Measurements from ENCODE around the gene PRLR. TPM values are rescaled to one million over a fixed set of nuclear protein-coding genes. Genes with fewer than 3 reads are reported as not detected.

PRLR gene
- not detected in 2 replicates for total RNA-seq

GRCh38 chr5:35230038-35230611 lies at the start of gene PRLR:
PRLR (minus strand) TSS chr5:35230487; CDS start chr5:35089620, 140,867 bp downstream.
- Mint-ChIP-seq H3K9me3 (no peaks in the 10 kb centered on the region), H3K36me3 (ENCODE audit: low read depth) (no peaks in the 10 kb centered on the region)
- intact Hi-C loops (cut with micrococcal nuclease): no loop called here

GRCh38 chr5:35274839-35275509 lies 44.7 kb upstream of the PRLR start:
- no peaks in the 10 kb centered on the region for H3K9me3 Mint-ChIP-seq
- no peaks in the 10 kb centered on the region for H3K4me1 Mint-ChIP-seq (ENCODE audit: low read depth)
- H3K27me3 Mint-ChIP-seq (ENCODE audit: insufficient read depth): no peaks in the 10 kb centered on the region
- H3K36me3 Mint-ChIP-seq (ENCODE audit: low read depth): no peaks in the 10 kb centered on the region
- DNase-seq (ENCODE audit: low spot score): no peak
- no peak overlapping the region for H3K27ac Mint-ChIP-seq
- no peak overlapping the region for H3K4me3 Mint-ChIP-seq
- intact Hi-C loops (cut with micrococcal nuclease): no loop called here

More at GRCh38 chr5:35230038-35230611, at the start of gene PRLR:
- Mint-ChIP-seq H3K27me3 (ENCODE audit: insufficient read depth) (peaks cover 38% of the 10 kb centered on the region), H3K4me1 (ENCODE audit: low read depth) (peaks cover 5% of the 10 kb centered on the region), H3K27ac (no peak within 1 kb of the TSS), H3K4me3 (peak within 1 kb of the TSS; percentile 49)
- no peak for DNase-seq (ENCODE audit: low spot score)

GRCh38 chr5:35269006-35269405 lies 38.7 kb upstream of the PRLR start:
- Mint-ChIP-seq H3K4me3 (no peak overlapping the region), H3K27me3 (ENCODE audit: insufficient read depth) (no peaks in the 10 kb centered on the region), H3K36me3 (ENCODE audit: low read depth) (no peaks in the 10 kb centered on the region), H3K4me1 (ENCODE audit: low read depth) (no peaks in the 10 kb centered on the region), H3K27ac (no peak overlapping the region), H3K9me3 (no peaks in the 10 kb centered on the region)
- DNase-seq (ENCODE audit: low spot score): no peak
- intact Hi-C loops (cut with micrococcal nuclease): no loop called here

- Mint-ChIP-seq H3K4me3 (no peak overlapping the region), H3K27me3 (ENCODE audit: insufficient read depth) (no peaks in the 10 kb centered on the region), H3K36me3 (ENCODE audit: low read depth) (no peaks in the 10 kb centered on the region), H3K4me1 (ENCODE audit: low read depth) (no peaks in the 10 kb centered on the region), H3K9me3 (no peaks in the 10 kb centered on the region), H3K27ac (no peak overlapping the region)
- DNase-seq (ENCODE audit: low spot score): no peak
- intact Hi-C loops (cut with micrococcal nuclease): no loop called here
Measured at GRCh38 chr5:35266276-35266675, 36.0 kb upstream of the PRLR start.

- DNase-seq (ENCODE audit: low spot score): no peak
- H3K9me3 Mint-ChIP-seq: no peaks in the 10 kb centered on the region
- intact Hi-C loops (cut with micrococcal nuclease): no loop called here
- no peaks in the 10 kb centered on the region for H3K36me3 Mint-ChIP-seq (ENCODE audit: low read depth)
- H3K4me1 Mint-ChIP-seq (ENCODE audit: low read depth): no peaks in the 10 kb centered on the region
- H3K27me3 Mint-ChIP-seq (ENCODE audit: insufficient read depth): no peaks in the 10 kb centered on the region
- no peak overlapping the region for H3K27ac Mint-ChIP-seq
- H3K4me3 Mint-ChIP-seq: no peak overlapping the region
Measured at GRCh38 chr5:35264509-35264908, 34.2 kb upstream of the PRLR start.

- no peak overlapping the region for H3K4me3 Mint-ChIP-seq
- intact Hi-C loops (cut with micrococcal nuclease): no loop called here
- DNase-seq (ENCODE audit: low spot score): no peak
- H3K27me3 Mint-ChIP-seq (ENCODE audit: insufficient read depth): no peaks in the 10 kb centered on the region
- H3K36me3 Mint-ChIP-seq (ENCODE audit: low read depth): no peaks in the 10 kb centered on the region
- H3K9me3 Mint-ChIP-seq: no peaks in the 10 kb centered on the region
- no peak overlapping the region for H3K27ac Mint-ChIP-seq
- H3K4me1 Mint-ChIP-seq (ENCODE audit: low read depth): no peaks in the 10 kb centered on the region
Measured at GRCh38 chr5:35263266-35263877, 33.1 kb upstream of the PRLR start.

GRCh38 chr5:35253582-35253981 lies 23.3 kb upstream of the PRLR start:
- H3K27me3 Mint-ChIP-seq (ENCODE audit: insufficient read depth): no peaks in the 10 kb centered on the region
- H3K4me1 Mint-ChIP-seq (ENCODE audit: low read depth): no peaks in the 10 kb centered on the region
- no peak overlapping the region for H3K4me3 Mint-ChIP-seq
- H3K27ac Mint-ChIP-seq: no peak overlapping the region
- H3K9me3 Mint-ChIP-seq: peaks cover 15% of the 10 kb centered on the region
- no peak for DNase-seq (ENCODE audit: low spot score)
- intact Hi-C loops (cut with micrococcal nuclease): no loop called here
- H3K36me3 Mint-ChIP-seq (ENCODE audit: low read depth): no peaks in the 10 kb centered on the region

GRCh38 chr5:35252963-35253362 lies 22.7 kb upstream of the PRLR start:
- DNase-seq (ENCODE audit: low spot score): no peak
- intact Hi-C loops (cut with micrococcal nuclease): no loop called here
- H3K27me3 Mint-ChIP-seq (ENCODE audit: insufficient read depth): no peaks in the 10 kb centered on the region
- H3K9me3 Mint-ChIP-seq: peaks cover 15% of the 10 kb centered on the region
- H3K36me3 Mint-ChIP-seq (ENCODE audit: low read depth): no peaks in the 10 kb centered on the region
- H3K4me3 Mint-ChIP-seq: no peak overlapping the region
- no peak overlapping the region for H3K27ac Mint-ChIP-seq
- no peaks in the 10 kb centered on the region for H3K4me1 Mint-ChIP-seq (ENCODE audit: low read depth)

- H3K4me1 Mint-ChIP-seq (ENCODE audit: low read depth): no peaks in the 10 kb centered on the region
- H3K4me3 Mint-ChIP-seq: no peak overlapping the region
- peaks cover 2% of the 10 kb centered on the region for H3K27me3 Mint-ChIP-seq (ENCODE audit: insufficient read depth)
- H3K9me3 Mint-ChIP-seq: peaks cover 11% of the 10 kb centered on the region
- H3K27ac Mint-ChIP-seq: no peak overlapping the region
- no peak for DNase-seq (ENCODE audit: low spot score)
- intact Hi-C loops (cut with micrococcal nuclease): no loop called here
- no peaks in the 10 kb centered on the region for H3K36me3 Mint-ChIP-seq (ENCODE audit: low read depth)
Measured at GRCh38 chr5:35248843-35249780, 18.8 kb upstream of the PRLR start.

- H3K27ac Mint-ChIP-seq: no peak overlapping the region
- H3K9me3 Mint-ChIP-seq: no peaks in the 10 kb centered on the region
Measured at GRCh38 chr5:35247648-35248034, 17.4 kb upstream of the PRLR start.

GRCh38 chr5:35246900-35247647 lies 16.8 kb upstream of the PRLR start:
- Mint-ChIP-seq H3K36me3 (ENCODE audit: low read depth) (no peaks in the 10 kb centered on the region), H3K27me3 (ENCODE audit: insufficient read depth) (peaks cover 2% of the 10 kb centered on the region)

More at GRCh38 chr5:35247648-35248034, 17.4 kb upstream of the PRLR start:
- Mint-ChIP-seq H3K4me1 (ENCODE audit: low read depth) (no peaks in the 10 kb centered on the region), H3K4me3 (no peak overlapping the region), H3K27me3 (ENCODE audit: insufficient read depth) (peaks cover 2% of the 10 kb centered on the region), H3K36me3 (ENCODE audit: low read depth) (no peaks in the 10 kb centered on the region)
- intact Hi-C loops (cut with micrococcal nuclease): no loop called here
- no peak for DNase-seq (ENCODE audit: low spot score)

GRCh38 chr5:35246411-35246810 lies 16.1 kb upstream of the PRLR start:
- no peak overlapping the region for H3K27ac Mint-ChIP-seq
- no peaks in the 10 kb centered on the region for H3K4me1 Mint-ChIP-seq (ENCODE audit: low read depth)
- no peaks in the 10 kb centered on the region for H3K36me3 Mint-ChIP-seq (ENCODE audit: low read depth)
- no peaks in the 10 kb centered on the region for H3K9me3 Mint-ChIP-seq
- no peak overlapping the region for H3K4me3 Mint-ChIP-seq
- intact Hi-C loops (cut with micrococcal nuclease): no loop called here
- DNase-seq (ENCODE audit: low spot score): no peak
- H3K27me3 Mint-ChIP-seq (ENCODE audit: insufficient read depth): peaks cover 2% of the 10 kb centered on the region

More at GRCh38 chr5:35246900-35247647, 16.8 kb upstream of the PRLR start:
- intact Hi-C loops (cut with micrococcal nuclease): no loop called here
- Mint-ChIP-seq H3K27ac (no peak overlapping the region), H3K4me3 (no peak overlapping the region), H3K4me1 (ENCODE audit: low read depth) (no peaks in the 10 kb centered on the region), H3K9me3 (no peaks in the 10 kb centered on the region)
- no peak for DNase-seq (ENCODE audit: low spot score)
